ENCODE results near the gene DOK7. TPM values are rescaled to one million over a fixed set of nuclear protein-coding genes. Genes with fewer than 3 reads are reported as not detected.

DOK7 gene
- total RNA-seq, 1 donor = not detected

- H3K4me3 ChIP-seq (ENCODE audit: low read depth, low read length) = no peak overlapping the region
- no peak for TF ChIP-seq CTCF (IDR thresholded peaks at IDR 0.05; ENCODE audit: insufficient read depth, low read depth, low read length)
- no peak for DNase-seq (ENCODE audit: low read depth)
Measured at GRCh38 chr4:3498901-3499510, 35.9 kb downstream of the DOK7 start.

- no peak for TF ChIP-seq CTCF (IDR thresholded peaks at IDR 0.05; ENCODE audit: insufficient read depth, low read depth, low read length)
- DNase-seq (ENCODE audit: low read depth) = no peak
- no peak overlapping the region for H3K4me3 ChIP-seq (ENCODE audit: low read depth, low read length)
Measured at GRCh38 chr4:3499710-3500109, 36.6 kb downstream of the DOK7 start.

- no peak for DNase-seq (ENCODE audit: low read depth)
- TF ChIP-seq CTCF (IDR thresholded peaks at IDR 0.05; ENCODE audit: insufficient read depth, low read depth, low read length) = no peak
- no peak overlapping the region for H3K4me3 ChIP-seq (ENCODE audit: low read depth, low read length)
Measured at GRCh38 chr4:3500111-3500510, 37.0 kb downstream of the DOK7 start.

GRCh38 chr4:3500634-3501101 is 37.6 kb downstream of the DOK7 start:
- no peak overlapping the region for H3K4me3 ChIP-seq (ENCODE audit: low read depth, low read length)
- no peak for TF ChIP-seq CTCF (IDR thresholded peaks at IDR 0.05; ENCODE audit: insufficient read depth, low read depth, low read length)
- DNase-seq (ENCODE audit: low read depth) = no peak

GRCh38 chr4:3501126-3501824 is 38.2 kb downstream of the DOK7 start:
- H3K4me3 ChIP-seq (ENCODE audit: low read depth, low read length) = no peak overlapping the region
- TF ChIP-seq CTCF (IDR thresholded peaks at IDR 0.05; ENCODE audit: insufficient read depth, low read depth, low read length) = no peak
- DNase-seq (ENCODE audit: low read depth) = no peak

GRCh38 chr4:3501825-3502425 is 38.8 kb downstream of the DOK7 start:
- no peak for TF ChIP-seq CTCF (IDR thresholded peaks at IDR 0.05; ENCODE audit: insufficient read depth, low read depth, low read length)
- DNase-seq (ENCODE audit: low read depth) = no peak
- no peak overlapping the region for H3K4me3 ChIP-seq (ENCODE audit: low read depth, low read length)

All from fibroblast of villous mesenchyme (primary cell).